ENCODE results near the gene ENC1.

ENC1 gene

DNA sequence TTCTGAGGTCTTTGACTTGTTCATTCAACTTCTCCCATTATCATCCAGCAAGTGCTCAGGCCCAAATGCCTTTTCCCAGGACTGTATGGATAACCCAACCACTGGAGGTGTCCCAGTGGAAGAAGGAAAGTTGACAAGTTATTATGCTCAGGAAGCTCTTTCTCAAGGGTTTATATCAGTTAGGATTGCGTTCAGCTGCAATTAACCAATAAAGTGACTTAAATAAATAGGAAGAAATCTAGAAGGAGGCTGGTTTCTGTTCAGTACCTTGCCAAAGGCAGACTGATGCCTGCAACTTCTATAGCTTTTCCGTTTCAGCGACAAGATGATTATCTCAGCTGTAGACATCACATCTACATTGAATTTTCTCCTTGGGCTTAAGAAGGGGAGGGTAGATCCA, 52.1 kb downstream of the ENC1 start:
- Mint-ChIP-seq H3K9me3 (no peaks in the 10 kb centered on the region), H3K36me3 (ENCODE audit: low read depth) (no peaks in the 10 kb centered on the region), H3K27me3 (peaks cover 30% of the 10 kb centered on the region), H3K4me3 (no peak overlapping the region), H3K27ac (no peak overlapping the region), H3K4me1 (ENCODE audit: low read depth) (peaks cover 3% of the 10 kb centered on the region)

DNA sequence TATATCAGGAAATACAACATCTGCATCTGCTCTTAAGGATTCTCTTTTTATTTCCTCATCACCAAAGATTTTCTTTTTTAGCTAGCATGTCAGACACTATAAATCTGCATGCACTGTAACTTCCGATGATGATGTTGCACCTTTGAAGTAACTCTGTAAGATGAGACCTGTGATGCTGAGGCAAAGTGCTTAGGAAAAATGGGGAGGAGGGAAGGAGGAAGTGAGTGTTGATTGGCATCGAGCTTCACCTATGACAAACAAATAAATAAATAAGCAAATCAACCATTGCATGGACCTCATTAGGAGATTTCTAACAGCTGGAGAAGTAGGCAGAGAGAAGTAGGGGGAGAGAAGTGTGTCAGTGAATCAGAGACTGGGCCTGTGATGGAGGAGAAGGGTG, 52.6 kb downstream of the ENC1 start:
- no peaks in the 10 kb centered on the region for H3K36me3 Mint-ChIP-seq (ENCODE audit: low read depth)
- H3K27me3 Mint-ChIP-seq, result peaks cover 32% of the 10 kb centered on the region

DNA sequence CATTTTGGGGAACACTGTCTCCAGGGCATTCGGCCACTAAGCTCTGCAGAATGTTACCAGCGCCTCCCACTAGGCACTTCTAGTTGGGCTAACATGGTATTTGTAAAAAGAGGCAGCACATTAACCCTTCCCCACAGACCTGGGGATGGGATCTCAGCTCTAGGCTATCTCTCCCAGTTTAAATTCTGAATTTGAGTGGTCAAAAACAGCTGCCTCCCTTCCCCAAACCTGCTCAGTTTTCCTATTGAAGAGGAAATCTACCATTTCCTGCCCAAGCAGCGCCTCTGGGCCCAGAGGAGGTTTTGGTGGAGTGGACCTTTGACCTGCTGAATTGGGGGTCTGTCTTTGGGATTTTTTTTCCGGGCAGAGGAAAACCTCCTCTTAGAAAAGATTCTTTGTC, 53.2 kb downstream of the ENC1 start:
- Mint-ChIP-seq H3K9me3 (no peaks in the 10 kb centered on the region), H3K4me3 (no peak overlapping the region), H3K27me3 (peaks cover 36% of the 10 kb centered on the region), H3K4me1 (ENCODE audit: low read depth) (peaks cover 3% of the 10 kb centered on the region), H3K27ac (no peak overlapping the region), H3K36me3 (ENCODE audit: low read depth) (no peaks in the 10 kb centered on the region)

More for the DNA sequence above, 52.6 kb downstream of the ENC1 start:
- H3K4me1 Mint-ChIP-seq (ENCODE audit: low read depth), result peaks cover 3% of the 10 kb centered on the region
- H3K4me3 Mint-ChIP-seq, result no peak overlapping the region
- no peaks in the 10 kb centered on the region for H3K9me3 Mint-ChIP-seq
- H3K27ac Mint-ChIP-seq, result no peak overlapping the region

DNA sequence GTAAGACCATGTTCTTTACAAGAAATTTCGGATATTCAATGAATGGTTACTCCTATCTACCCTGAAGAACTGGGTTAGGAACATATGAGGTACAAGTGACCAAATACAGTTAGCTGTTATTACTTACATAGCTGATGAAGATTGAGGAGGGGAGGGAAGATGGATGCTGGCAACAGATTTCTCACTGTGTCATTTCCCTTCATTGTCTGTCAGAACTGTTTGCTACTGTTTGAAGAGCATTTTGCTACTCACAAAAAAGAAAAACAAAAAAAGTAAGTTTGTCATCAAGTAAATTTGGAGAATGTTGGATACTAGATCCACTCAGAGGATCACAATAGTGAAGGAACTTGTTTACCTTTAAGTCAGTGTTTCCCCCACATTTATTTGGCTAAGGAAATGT, 53.7 kb downstream of the ENC1 start:
- Mint-ChIP-seq H3K4me3 (no peak overlapping the region), H3K27me3 (peaks cover 36% of the 10 kb centered on the region), H3K27ac (no peak overlapping the region), H3K4me1 (ENCODE audit: low read depth) (peaks cover 3% of the 10 kb centered on the region), H3K9me3 (no peaks in the 10 kb centered on the region), H3K36me3 (ENCODE audit: low read depth) (no peaks in the 10 kb centered on the region)

DNA sequence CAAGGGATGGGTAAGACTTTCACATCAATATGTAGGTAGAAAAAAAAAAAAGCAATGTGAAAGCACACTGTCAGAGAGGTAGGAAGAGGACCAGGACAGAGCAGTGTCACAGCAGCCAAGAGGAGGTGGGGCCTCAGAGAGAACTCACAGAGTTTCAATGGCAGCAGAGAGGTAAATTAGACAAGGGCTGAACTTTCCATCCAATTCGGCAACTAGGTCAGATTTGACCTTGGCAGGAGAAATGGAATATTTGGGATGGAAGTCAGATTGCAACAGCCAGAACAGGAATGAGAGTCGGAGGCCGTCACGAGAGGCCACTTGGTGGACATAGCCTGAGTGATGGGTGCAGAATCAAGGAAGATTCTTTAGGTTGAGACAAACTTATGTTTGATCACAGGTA, 57.7 kb downstream of the ENC1 start:
- Mint-ChIP-seq H3K27ac (no peak overlapping the region), H3K27me3 (peaks cover 20% of the 10 kb centered on the region), H3K4me3 (no peak overlapping the region), H3K9me3 (no peaks in the 10 kb centered on the region), H3K4me1 (ENCODE audit: low read depth) (peaks cover 20% of the 10 kb centered on the region), H3K36me3 (ENCODE audit: low read depth) (no peaks in the 10 kb centered on the region)

DNA sequence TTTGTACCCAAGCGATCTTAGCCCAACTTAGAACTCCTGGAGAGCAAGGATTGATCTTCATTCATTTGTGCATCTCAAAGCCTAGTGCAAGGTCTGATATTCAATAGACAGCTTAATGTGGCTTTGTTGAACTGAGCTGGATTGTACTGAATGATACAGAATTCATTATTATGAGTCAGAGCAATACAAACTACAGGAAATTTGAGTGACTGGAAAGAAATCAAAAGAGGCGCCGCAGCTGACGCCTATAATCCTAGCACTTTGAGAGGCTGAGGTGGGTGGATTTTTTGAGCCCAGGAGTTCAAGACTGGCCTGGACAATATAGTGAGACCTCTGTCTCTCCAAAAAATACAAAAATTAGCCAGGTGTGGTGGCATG, 58.6 kb downstream of the ENC1 start:
- Mint-ChIP-seq H3K36me3 (ENCODE audit: low read depth) (no peaks in the 10 kb centered on the region), H3K4me3 (no peak overlapping the region), H3K9me3 (no peaks in the 10 kb centered on the region), H3K4me1 (ENCODE audit: low read depth) (peaks cover 28% of the 10 kb centered on the region), H3K27ac (no peak overlapping the region), H3K27me3 (peaks cover 19% of the 10 kb centered on the region)

DNA sequence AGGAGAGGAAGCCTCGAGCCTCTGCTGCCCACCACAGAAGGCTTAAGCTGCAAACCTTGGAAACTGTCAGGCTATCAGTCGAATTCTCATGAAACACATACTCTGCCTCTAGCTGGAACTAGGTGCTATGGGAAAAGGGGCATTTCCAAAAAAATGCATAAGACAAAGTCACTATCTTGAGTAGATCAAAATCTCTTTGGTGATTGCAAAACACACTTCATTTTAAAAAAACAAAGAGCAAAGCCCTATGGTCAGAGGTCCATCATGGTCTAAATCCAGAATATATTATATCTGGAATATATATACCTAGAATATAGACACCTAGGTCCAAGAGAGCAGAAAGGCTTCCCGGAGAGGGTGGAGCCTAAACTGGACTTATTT, 59.8 kb downstream of the ENC1 start:
- Mint-ChIP-seq H3K4me3 (no peak overlapping the region), H3K9me3 (no peaks in the 10 kb centered on the region), H3K4me1 (ENCODE audit: low read depth) (peaks cover 40% of the 10 kb centered on the region), H3K27me3 (peaks cover 14% of the 10 kb centered on the region), H3K27ac (no peak overlapping the region), H3K36me3 (ENCODE audit: low read depth) (no peaks in the 10 kb centered on the region)

DNA sequence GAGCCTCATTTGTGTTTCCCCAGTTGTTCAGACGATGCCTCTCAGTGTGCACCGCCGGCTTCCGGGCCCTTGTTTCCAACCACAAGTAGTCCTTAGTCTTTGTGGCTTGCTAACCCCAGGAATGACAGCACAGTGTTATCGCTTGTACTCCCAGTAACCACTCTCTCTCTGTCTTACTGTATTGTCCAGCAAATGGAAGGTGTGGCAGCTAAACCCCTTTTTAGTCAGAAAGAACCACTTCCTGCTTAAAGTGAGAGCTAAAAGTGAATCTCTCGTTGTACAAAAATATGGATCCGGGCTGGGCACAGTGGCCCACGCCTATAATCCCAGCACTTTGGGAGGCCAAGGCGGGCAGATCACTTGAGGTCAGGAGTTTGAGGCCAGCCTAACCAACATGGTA, 61.3 kb downstream of the ENC1 start:
- H3K36me3 Mint-ChIP-seq (ENCODE audit: low read depth), result no peaks in the 10 kb centered on the region
- no peaks in the 10 kb centered on the region for H3K9me3 Mint-ChIP-seq
- H3K4me3 Mint-ChIP-seq, result peak overlapping the region; percentile 54
- H3K4me1 Mint-ChIP-seq (ENCODE audit: low read depth), result peaks cover 43% of the 10 kb centered on the region
- H3K27ac Mint-ChIP-seq, result peak overlapping the region; percentile 73
- H3K27me3 Mint-ChIP-seq, result peaks cover 6% of the 10 kb centered on the region

DNA sequence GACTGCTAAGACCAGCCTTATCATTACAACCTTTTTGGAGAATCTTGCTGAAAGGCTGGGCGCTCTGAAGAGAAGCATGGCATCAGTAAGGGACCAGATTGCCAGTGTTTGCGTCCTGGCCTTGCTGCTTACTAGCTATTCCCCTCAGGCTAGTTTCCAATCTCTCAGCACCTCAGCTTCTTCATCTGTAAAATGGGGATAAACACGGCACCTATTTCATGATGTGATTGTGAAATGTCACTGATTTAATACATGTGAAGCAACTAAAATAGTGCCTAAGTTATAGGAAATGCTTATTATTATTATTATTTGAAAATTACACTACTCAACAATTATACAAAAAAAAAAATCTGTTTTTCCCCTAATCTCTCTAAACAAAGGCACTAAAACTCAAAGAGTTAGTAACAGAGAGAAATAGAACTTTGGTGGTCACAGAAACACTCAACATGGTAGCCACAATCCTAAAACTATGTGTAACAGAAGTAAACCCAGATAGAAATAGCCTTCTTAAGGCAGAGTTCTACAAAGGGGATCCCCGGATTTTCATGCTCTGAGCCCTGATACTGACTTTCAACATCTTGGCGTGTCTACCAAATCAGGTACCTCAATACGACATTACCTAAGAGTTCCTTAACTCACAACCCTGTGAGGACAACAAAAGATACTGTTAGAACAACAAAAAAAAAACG, 62.0 kb downstream of the ENC1 start:
- Mint-ChIP-seq H3K4me3 (peak overlapping the region; percentile 54), H3K27ac (peak overlapping the region; percentile 73), H3K36me3 (ENCODE audit: low read depth) (no peaks in the 10 kb centered on the region), H3K9me3 (no peaks in the 10 kb centered on the region), H3K4me1 (ENCODE audit: low read depth) (peaks cover 43% of the 10 kb centered on the region), H3K27me3 (peaks cover 9% of the 10 kb centered on the region)

Data from stimulated activated naive CD8-positive, alpha-beta T cell treated with anti-CD3 and anti-CD28 coated beads, Interleukin-15, Interleukin-2, amounts not matched to agents 100 ng/mL and 50 ng/mL, for 24 hours (primary cell).